ENCODE data around the gene IDH2.
A peak's percentile ranks its signal among the peaks of the same experiment; 100 is the strongest.
"Not testable (repeated sequence)": the region's sequence is repeated elsewhere in the genome, so short reads cannot be mapped to it uniquely, and the experiment has no call there.

The IDH2 gene

DNA sequence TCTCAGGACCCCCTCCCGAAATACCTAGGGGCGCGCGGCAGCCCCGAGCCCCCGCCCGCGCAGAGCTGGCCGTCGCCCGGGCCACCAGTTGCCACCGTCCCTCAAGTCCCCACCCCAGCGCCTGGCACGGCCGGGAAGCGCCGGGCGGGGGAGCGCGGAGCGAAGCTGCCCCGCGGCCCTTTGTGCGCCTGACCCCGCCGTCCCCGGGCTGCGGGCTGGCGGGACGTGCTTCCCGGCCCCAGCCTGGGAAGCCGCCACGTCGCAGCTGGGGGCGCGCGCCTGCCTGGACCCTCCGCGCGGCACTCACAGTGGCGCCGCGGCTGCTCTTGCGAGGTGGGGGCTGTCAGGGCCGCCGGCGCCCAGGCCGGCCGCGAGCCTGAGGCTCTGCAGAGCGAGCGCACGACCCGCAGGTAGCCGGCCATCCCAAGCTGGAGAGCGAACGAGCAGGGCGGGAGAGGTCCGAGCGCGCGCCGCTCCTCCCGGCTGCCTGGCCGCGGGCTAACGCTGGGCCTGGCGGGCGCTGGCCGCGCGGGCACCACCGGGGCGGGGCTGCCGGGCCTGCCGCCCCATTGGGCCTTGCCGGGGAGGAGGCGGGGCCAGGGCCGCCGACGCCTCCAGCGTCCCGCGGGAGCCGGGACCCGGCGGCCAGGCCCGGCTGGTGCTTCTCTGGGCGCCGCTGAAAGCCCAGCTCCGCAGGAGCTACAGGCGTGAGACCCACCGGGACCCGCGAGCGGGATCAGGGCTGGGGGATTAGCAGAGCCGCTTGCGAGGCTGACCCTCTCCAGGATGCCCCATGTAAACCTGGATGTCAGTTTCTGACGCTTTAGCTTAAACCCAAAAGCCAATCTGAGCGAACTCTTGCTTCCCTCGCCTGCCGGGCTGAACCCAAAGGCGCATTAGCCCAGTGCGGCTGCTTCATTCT is at the start of gene IDH2:
Gene IDH2, minus strand, starts transcription at position 500 of the 922 bp plus-strand sequence. Its CDS starts 78 bp downstream, at position 422.
- peak within 1 kb of the TSS; percentile 96 for H3K27ac ChIP-seq
- H3K4me3 ChIP-seq = peak within 1 kb of the TSS; percentile 90
- H3K9me3 ChIP-seq (ENCODE audit: low read depth, low read length) = no peaks in the 10 kb centered on the region
- peak within 1 kb of the TSS; percentile 92 for H3K9ac ChIP-seq (ENCODE audit: insufficient read length)
- peak; percentile 86; the same call in 1 of the 2 replicates for TF ChIP-seq POLR2AphosphoS5 (IDR thresholded peaks at IDR 0.05; ENCODE audit: borderline replicate concordance, low read depth, low read length)
- TF ChIP-seq EZH2 (IDR thresholded peaks at IDR 0.05) = no peak
- no peaks in the 10 kb centered on the region for H3K36me3 ChIP-seq (ENCODE audit: insufficient read depth, low read length)
- no peak for DNase-seq (ENCODE audit: low read depth, low spot score)

DNA sequence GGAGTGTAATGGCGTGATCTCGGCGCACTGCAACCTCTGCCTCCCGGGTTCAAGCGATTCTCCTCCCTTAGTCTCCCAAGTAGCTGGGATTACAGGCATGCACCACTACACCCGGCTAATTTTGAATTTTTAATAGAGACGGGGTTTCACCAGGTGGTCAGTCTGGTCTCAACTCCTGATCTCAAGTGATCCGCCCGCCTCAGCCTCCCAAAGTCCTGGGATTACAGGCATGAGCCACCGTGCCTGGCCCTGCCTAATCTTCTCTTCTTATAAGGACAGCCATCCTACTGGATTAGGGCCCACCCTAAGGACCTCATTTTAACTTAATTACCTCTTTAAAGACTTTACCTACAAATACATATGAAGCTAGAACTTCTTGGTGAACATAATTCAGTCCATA is 48.3 kb upstream of the IDH2 start:
- DNase-seq (ENCODE audit: low read depth, low spot score); H3K9me3 ChIP-seq (ENCODE audit: low read depth, low read length); H3K36me3 ChIP-seq (ENCODE audit: insufficient read depth, low read length); H3K27ac ChIP-seq; H3K4me3 ChIP-seq; H3K9ac ChIP-seq (ENCODE audit: insufficient read length): not testable (repeated sequence)

DNA sequence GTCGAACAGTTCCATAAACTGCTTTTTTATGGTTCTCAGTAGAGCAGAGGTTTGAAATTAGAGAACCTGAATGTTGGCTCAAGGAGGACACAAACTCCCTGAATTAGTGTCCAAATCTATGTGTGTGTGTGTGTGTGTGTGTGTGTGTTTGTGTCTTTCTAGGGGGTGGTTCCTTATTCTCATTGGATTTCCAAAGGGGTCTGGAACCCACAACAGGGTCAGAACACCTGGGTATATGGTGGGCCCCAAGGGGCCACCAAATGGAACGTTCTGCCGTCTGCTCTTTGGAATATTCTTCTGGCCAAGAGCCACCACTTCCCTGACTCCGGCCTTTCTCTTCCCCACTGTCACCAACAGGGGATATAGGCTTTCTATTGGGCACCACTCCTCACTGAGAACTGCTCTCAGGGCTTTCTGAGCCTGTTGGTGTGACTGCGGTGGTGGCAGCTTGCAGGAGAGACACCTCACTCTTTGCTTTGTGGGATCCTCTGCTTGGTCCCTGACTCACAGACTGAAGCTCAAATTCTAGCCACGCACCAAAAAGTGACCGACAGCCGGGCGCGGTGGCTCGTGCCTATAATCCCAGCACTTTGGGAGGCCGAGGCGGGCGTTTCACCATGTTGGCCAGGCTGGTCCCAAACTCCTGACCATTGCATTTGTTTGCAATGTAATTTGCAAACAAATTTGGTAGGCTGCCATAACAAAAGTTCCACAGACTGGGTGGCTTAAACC is 47.5 kb upstream of the IDH2 start:
- no peak for DNase-seq (ENCODE audit: low read depth, low spot score)

DNA sequence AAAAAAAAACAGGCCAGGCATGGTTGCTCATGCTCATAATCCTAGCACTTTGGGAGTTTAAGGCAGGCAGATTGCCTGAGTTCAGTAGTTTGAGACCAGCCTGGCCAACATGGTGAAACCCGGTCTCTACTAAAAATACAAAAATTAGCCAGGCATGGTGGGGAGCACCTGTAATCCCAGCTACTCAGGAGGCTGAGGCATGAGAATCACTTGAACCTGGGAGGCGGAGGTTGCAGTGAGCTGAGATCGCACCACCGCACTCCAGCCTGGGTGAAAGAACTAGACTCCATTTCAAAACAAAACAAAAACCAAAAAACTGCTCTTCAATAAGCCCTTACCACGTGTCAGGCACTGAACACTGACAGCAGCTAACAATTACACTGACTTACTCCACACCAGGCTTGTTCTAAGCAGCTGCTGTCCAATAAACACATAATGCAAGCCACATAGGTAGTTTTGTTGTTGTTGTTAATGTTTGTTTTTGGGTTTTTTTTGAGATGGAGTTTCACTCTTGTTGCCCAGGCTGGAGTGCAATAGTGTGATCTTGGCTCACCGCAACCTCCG is 44.0 kb upstream of the IDH2 start:
- H3K9me3 ChIP-seq (ENCODE audit: low read depth, low read length); H3K9ac ChIP-seq (ENCODE audit: insufficient read length); H3K36me3 ChIP-seq (ENCODE audit: insufficient read depth, low read length); DNase-seq (ENCODE audit: low read depth, low spot score); H3K27ac ChIP-seq; H3K4me3 ChIP-seq: not testable (repeated sequence)

More for the DNA sequence above, 47.5 kb upstream of the IDH2 start:
- Histone ChIP-seq H3K27ac (no peak overlapping the region), H3K36me3 (ENCODE audit: insufficient read depth, low read length) (no peaks in the 10 kb centered on the region), H3K4me3 (no peak overlapping the region), H3K9me3 (ENCODE audit: low read depth, low read length) (no peaks in the 10 kb centered on the region), H3K9ac (ENCODE audit: insufficient read length) (no peak overlapping the region)
- TF ChIP-seq FOXP2 (optimal IDR thresholded peaks at IDR 0.05; ENCODE audit: control extremely low read depth, extremely low read length, insufficient read depth) (no peak), EZH2 (IDR thresholded peaks at IDR 0.05) (no peak), POLR2AphosphoS5 (IDR thresholded peaks at IDR 0.05; ENCODE audit: borderline replicate concordance, low read depth, low read length) (no peak)

DNA sequence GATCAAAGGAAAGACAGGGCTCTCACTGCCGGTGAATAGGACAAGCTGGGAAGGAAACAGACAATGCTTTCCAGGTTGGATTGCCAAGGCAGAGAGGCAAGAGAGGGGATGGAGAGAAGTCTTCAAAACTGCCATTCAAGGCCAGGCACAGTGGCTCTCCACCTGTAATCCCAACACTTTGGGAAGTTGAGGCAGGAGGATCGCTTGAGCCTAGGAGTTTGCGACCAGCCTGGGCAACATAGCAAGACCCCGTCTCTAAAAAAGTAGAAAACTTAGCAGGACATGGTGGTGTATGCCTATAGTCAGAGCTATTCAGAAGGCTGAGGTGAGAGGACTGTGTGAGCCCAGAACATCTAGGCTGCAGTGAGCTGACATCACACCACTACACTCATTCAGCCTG is 43.5 kb upstream of the IDH2 start:
- Histone ChIP-seq H3K27ac (no peak overlapping the region), H3K4me3 (no peak overlapping the region), H3K36me3 (ENCODE audit: insufficient read depth, low read length) (no peaks in the 10 kb centered on the region), H3K9me3 (ENCODE audit: low read depth, low read length) (no peaks in the 10 kb centered on the region), H3K9ac (ENCODE audit: insufficient read length) (no peak overlapping the region)
- no peak for TF ChIP-seq FOXP2 (optimal IDR thresholded peaks at IDR 0.05; ENCODE audit: control extremely low read depth, extremely low read length, insufficient read depth)
- TF ChIP-seq EZH2 (IDR thresholded peaks at IDR 0.05) = no peak
- TF ChIP-seq POLR2AphosphoS5 (IDR thresholded peaks at IDR 0.05; ENCODE audit: borderline replicate concordance, low read depth, low read length) = no peak
- no peak for DNase-seq (ENCODE audit: low read depth, low spot score)

DNA sequence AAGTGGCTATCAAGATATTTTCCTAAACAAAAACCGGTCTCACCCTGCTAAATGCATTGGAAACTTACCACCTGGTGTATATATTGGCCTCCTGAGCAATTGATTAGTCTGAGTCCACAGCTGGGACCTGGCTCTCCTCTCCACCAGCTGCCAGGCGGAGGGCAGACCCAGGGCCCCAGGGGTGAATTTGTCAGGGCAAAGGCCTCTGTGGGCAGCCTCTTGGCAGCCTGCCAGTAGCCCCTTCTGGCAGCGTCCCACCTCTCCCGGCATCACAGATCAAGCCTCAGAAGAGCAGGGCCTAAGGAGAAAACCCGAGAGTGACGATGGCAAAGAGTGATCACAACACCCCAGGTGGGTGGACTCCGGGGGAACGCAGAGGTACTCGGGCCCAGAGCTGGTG is 43.0 kb upstream of the IDH2 start:
- Histone ChIP-seq H3K9ac (ENCODE audit: insufficient read length) (no peak overlapping the region), H3K36me3 (ENCODE audit: insufficient read depth, low read length) (no peaks in the 10 kb centered on the region), H3K27ac (no peak overlapping the region), H3K9me3 (ENCODE audit: low read depth, low read length) (no peaks in the 10 kb centered on the region), H3K4me3 (no peak overlapping the region)
- TF ChIP-seq FOXP2 (optimal IDR thresholded peaks at IDR 0.05; ENCODE audit: control extremely low read depth, extremely low read length, insufficient read depth) (no peak), EZH2 (IDR thresholded peaks at IDR 0.05) (no peak), POLR2AphosphoS5 (IDR thresholded peaks at IDR 0.05; ENCODE audit: borderline replicate concordance, low read depth, low read length) (no peak)
- no peak for DNase-seq (ENCODE audit: low read depth, low spot score)

DNA sequence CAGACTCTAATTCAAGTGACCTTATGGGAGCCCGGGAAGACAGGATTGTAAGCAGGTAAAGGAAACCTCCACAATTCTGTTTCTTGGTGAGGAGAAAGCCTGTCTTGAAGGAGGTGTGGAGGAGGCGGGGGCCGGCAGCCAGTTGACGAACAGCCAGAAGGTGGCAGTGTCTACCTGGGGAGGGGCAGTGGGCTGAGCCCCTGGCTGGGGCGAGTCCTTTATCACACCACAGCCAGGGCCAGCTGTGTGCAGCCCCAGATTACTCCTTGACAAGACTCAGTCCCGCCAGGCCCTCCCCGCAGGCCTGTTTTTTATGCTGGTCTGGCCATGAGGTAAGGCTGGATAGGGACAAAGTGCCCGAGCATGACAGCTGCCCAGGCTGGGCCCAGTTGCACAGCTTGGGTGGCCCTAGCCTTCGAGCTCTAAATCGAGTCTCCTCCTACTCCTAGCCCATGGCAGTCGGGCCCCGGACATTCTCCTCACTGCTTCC is 40.9 kb upstream of the IDH2 start:
- no peaks in the 10 kb centered on the region for H3K36me3 ChIP-seq (ENCODE audit: insufficient read depth, low read length)
- no peak overlapping the region for H3K4me3 ChIP-seq
- TF ChIP-seq FOXP2 (optimal IDR thresholded peaks at IDR 0.05; ENCODE audit: control extremely low read depth, extremely low read length, insufficient read depth) (no peak), EZH2 (IDR thresholded peaks at IDR 0.05) (no peak), POLR2AphosphoS5 (IDR thresholded peaks at IDR 0.05; ENCODE audit: borderline replicate concordance, low read depth, low read length) (no peak)
- no peaks in the 10 kb centered on the region for H3K9me3 ChIP-seq (ENCODE audit: low read depth, low read length)
- DNase-seq (ENCODE audit: low read depth, low spot score) = no peak
- H3K27ac ChIP-seq = no peak overlapping the region
- H3K9ac ChIP-seq (ENCODE audit: insufficient read length) = no peak overlapping the region

DNA sequence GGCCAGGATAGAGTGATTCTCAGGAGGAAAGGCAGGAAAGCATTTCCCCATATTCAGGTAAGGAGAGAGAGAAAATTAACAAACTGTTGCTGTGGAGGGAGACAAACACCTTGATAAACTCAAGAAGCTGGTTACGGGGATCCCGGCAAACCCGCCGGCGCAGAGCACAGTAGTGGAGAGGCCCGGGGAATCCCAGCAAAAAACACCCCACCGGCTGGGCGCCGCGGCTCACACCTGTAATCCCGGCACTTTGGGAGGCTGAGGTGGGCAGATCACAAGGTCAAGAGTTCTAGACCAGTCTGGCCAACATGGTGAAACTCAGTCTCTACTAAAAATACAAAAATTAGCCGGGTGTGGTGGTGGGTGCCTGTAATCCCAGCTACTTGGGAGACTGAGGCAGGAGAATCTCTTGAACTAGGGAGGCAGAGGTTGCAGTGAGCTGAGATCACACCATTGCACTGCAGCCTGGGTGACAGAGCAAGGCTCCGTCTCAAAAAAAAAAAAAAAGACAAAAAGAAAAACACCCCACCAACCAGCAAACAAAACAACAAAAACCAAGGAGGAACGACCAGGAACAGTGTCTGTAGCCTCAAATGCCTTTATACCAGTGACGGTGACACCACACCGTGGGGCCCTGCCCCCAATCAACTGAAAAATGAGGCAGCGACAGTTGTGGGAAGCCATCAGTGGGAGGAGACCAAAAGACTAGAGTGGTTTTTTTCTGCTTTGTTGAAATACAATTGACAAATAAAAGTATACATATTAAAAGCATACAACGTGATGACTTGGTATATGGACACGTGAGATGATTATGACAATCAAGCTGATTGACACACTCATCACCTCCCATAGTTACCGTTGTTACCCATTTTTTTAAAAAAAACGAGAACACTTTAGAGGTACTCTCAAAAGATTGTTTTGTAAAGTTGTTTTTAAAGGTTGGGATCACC is 40.2 kb upstream of the IDH2 start:
- Histone ChIP-seq H3K27ac (no peak overlapping the region), H3K9ac (ENCODE audit: insufficient read length) (no peak overlapping the region), H3K9me3 (ENCODE audit: low read depth, low read length) (no peaks in the 10 kb centered on the region), H3K4me3 (no peak overlapping the region), H3K36me3 (ENCODE audit: insufficient read depth, low read length) (no peaks in the 10 kb centered on the region)
- TF ChIP-seq FOXP2 (optimal IDR thresholded peaks at IDR 0.05; ENCODE audit: control extremely low read depth, extremely low read length, insufficient read depth) (no peak), EZH2 (IDR thresholded peaks at IDR 0.05) (no peak), POLR2AphosphoS5 (IDR thresholded peaks at IDR 0.05; ENCODE audit: borderline replicate concordance, low read depth, low read length) (no peak)
- no peak for DNase-seq (ENCODE audit: low read depth, low spot score)
